Ammon's horn (tissue), 1 donor: ENCODE data around the gene PTPRK.

Source experiments
- DNase-seq: peaks from one replicate; pipeline ENCODE4 v3.0.0-alpha.2; 2016; ENCODE audit warnings: low spot score

PTPRK gene

DNA sequence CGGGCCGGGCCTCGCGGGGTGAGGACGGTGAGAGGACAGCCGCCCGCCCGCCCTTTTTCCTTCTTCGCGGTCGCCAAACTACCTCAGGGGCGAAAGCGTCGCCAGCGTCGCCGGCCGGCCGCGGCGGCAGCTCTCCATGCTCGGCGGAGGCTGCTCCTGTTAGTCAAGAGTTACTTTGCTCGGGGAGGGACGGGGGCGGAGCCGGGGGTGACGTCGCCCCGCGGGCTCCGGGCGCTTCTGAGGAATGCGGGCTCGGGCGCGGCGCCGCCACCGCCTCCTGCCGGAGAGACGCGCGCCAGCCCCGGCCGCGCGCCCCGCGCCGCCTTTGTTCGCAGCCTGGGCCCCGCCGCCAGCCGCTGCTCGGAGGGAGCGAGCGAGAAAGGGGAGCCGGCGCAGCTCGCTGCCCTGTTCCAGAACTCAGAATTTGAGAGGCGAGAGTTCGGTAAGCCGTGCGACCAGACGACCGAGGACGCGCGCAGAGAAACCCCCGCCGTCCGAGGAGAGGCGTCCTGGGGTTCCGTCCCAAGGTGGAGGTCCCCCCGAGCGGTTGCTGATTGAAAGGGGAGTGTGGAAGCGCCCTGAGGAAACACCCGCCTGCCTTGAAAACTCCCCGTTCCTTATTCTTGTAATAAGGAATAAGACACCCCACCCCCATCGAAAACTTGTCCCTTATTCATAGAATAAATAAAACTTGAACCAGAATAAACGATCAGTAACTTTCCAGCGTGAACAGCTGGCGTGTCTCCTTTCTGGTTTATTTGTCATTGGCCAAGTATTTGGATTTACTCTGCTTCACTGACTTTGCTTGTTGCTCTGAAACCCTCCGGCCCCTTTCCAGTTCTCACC lies at the start of gene PTPRK:
Gene PTPRK, minus strand, starts transcription at position 164 of the 846 bp plus-strand sequence. CDS start 241 bp downstream, outside the sequence.
- DNase-seq = peak; percentile 93

GRCh38 chr6:128567029-128567428 lies 46.6 kb upstream of the PTPRK start:
- no peak for DNase-seq

- no peak for DNase-seq
These were observed 40.6 kb upstream of the PTPRK start for GRCh38 chr6:128560966-128561365.

- no peak for DNase-seq
These were observed 38.5 kb upstream of the PTPRK start for GRCh38 chr6:128558924-128559323.

- DNase-seq = no peak
These were observed 37.6 kb upstream of the PTPRK start for GRCh38 chr6:128558021-128558420.

- DNase-seq = no peak
These were observed 36.7 kb upstream of the PTPRK start for GRCh38 chr6:128557081-128557480.

DNA sequence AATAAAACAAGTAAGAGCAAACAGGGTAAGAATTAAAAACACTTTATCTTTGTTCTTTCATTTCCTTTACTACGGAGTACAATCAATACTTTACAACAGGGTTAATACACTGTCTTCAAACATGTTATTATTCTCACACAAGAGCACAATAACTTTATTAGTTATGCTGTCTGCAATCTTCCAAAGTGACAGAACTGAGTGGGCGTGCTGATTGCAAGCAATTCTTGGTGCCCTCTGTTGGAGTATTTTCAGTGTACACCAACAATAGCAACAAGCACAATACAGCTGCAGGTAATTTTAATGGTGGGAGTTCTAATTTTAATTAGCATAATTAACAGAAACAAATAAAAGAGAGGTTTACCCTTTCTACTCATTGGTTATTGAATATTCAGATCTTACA lies 33.9 kb upstream of the PTPRK start:
- DNase-seq = peak; percentile 68

- no peak for DNase-seq
These were observed 20.9 kb upstream of the PTPRK start for GRCh38 chr6:128541261-128541660.

- DNase-seq = no peak
These were observed 18.4 kb upstream of the PTPRK start for GRCh38 chr6:128538763-128539162.

DNA sequence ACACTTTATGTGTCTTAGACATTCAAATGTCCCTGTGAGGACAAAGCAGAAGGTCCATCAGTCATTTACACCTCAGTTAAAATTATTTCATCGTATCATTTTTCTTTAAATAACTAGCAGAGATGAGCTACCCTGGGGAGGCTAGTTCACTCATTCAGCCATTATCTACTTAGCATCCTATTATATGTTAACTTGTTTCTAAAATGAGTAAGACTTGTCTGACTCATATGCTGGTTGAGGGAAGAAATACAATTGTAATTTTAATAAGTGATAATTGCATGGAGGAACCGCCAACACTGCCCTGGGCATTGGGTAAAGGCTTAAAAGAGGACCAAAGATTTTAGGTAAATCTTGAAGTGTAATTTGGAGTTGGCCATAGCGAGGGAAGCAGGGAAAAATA lies 12.4 kb upstream of the PTPRK start:
- DNase-seq = no peak

DNA sequence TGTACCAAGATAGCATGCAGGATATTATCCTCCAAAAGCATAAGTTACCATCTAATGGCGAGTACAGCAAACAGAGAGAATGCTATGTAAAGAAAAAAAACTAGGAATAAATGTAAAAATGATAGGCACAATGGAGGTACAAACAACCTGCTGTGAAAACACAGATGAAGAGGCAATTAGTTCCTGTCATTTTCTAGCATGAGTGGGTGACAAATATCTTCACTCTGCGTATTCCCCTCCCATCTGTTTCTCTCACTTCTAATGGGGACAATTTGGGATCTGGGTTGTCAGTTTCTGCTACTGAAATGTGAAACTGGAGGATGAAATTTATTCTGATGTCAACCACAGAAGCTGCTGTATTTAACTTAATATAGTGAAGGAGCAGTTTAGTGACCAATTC lies 11.7 kb upstream of the PTPRK start:
- peak; percentile 45 for DNase-seq

- DNase-seq = no peak
These were observed 11.3 kb upstream of the PTPRK start for GRCh38 chr6:128531696-128532095.

- no peak for DNase-seq
These were observed 7.8 kb upstream of the PTPRK start for GRCh38 chr6:128528241-128528640.

DNA sequence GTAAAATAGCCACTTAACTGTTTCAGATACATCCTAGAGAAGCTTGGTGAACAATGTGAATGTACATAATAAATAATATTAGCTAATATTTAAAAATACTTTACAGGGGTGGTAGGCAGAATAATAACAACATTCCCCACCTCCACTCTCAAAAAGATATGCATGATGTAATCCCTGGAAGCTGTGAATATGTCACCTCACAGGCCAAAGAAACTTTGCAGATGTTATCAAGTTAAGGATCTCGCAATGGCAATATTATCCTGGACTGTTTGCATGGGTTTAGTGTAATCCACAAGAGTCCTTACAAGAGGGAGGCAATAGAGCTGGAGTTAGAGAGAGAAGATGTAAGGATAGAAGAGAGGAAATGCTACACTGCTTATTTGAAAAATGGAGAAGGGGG lies 7.0 kb upstream of the PTPRK start:
- DNase-seq = no peak

- no peak for DNase-seq
These were observed 5.9 kb upstream of the PTPRK start for GRCh38 chr6:128526152-128526914.

DNA sequence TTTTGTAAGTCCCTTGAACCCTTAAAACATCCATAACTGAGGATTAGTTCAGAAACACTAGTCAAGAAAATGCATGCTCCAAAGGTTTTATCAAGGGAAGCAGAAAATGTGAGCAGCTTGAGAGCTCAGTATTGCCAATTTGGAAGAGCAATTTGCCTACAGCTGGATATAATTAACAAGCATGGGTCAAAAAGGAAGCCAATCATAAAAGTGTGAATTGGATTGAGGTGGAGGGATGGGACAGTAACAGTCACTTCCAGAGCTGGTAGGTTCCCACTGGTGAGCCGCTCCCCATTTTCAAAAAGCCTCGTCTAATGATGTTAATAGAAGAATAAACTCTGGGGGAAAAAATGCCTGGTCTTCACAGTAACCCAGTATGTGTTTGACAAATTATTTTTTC lies 5.0 kb upstream of the PTPRK start:
- no peak for DNase-seq

DNA sequence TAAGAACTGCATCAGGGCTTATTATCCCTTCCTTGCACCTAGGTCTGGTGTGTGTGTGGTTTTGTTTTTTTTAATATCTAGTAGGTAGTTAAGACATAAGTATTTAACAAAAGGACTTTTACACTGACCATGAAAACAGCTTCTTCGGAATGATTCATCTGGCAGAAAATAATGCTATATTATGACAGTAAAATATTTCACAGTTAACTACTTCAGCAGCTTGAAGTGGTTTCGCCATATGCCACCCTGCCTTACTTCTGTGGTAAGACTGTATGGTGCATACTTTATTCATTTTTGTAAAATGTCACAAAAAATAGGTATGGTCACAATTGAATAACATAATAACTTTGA lies 858 bp upstream of the PTPRK start:
- DNase-seq = no peak

- DNase-seq = peak; percentile 43
These were observed 416 bp downstream of the PTPRK start for GRCh38 chr6:128519931-128520435.

GRCh38 chr6:128519132-128519930 lies 1.1 kb downstream of the PTPRK start:
- DNase-seq = peak; percentile 68

GRCh38 chr6:128518434-128519131 lies 1.8 kb downstream of the PTPRK start:
- peak; percentile 43 for DNase-seq

DNA sequence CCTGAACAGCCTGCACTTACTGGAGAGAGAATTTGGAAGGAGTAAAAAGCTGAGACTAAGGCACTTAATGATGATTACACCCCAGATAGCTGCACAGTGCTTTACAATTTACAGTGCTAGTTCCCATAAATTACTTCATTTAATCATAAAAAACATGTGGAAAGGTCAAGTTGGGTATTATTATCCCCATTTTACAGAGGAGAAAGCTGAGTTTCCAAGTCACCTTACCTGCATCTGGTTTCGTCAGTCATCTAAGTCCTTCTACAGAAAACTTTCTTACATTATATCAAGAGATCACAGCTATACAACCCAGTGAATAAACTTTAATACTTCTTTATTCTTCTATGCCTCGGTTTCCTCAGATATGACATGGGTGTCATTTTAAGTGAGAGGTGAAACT lies 3.3 kb downstream of the PTPRK start:
- no peak for DNase-seq

DNA sequence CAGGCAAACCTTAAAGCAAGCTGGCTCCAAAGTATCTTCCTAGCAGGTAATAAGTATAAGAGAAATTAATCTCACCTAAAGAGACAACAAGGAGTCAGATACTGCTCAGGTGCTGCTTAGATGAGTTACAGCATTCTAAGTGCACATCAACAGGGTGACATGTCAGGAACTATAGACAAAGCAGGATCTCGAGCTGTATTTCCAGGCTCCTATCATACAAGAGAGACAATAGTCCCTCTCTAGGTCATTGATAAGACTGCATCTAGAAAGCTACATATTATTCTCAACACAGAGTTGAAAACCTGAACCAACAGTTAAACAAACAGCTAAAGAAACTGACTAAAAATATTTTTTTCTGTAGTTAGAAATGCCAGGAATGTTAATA lies 3.9 kb downstream of the PTPRK start:
- DNase-seq = peak; percentile 65
